Measurements from ENCODE around the gene PDE6C.

PDE6C gene

GRCh38 chr10:93702210-93703001 is 90.1 kb downstream of the PDE6C start, which contains the start of gene FRA10AC1:
Gene FRA10AC1 (minus strand): TSS chr10:93702592. CDS start chr10:93700106, 2,486 bp downstream.
- no peaks in the 10 kb centered on the region for H3K27me3 ChIP-seq (ENCODE audit: control insufficient read depth, insufficient read depth, low read length)
- H3K4me1 ChIP-seq (ENCODE audit: control insufficient read depth, insufficient read depth, low read length): peaks cover 15% of the 10 kb centered on the region; the same call in 1 of the 2 replicates
- peak within 1 kb of the TSS; percentile 77 for H3K4me3 ChIP-seq (ENCODE audit: low read depth, low read length)
- H3K9me3 ChIP-seq (ENCODE audit: control insufficient read depth, insufficient read depth, low read depth, low read length): no peaks in the 10 kb centered on the region
- peaks cover 19% of the 10 kb centered on the region for H3K36me3 ChIP-seq (ENCODE audit: control insufficient read depth, insufficient read depth, low read length)
- peak within 1 kb of the TSS; percentile 82 for H3K9ac ChIP-seq (ENCODE audit: low read length)
- H3K27ac ChIP-seq (ENCODE audit: low read depth, low read length): peak within 1 kb of the TSS; percentile 40; the same call in 1 of the 2 replicates

GRCh38 chr10:93703066-93703465 is 90.7 kb downstream of the PDE6C start:
- Histone ChIP-seq H3K36me3 (ENCODE audit: control insufficient read depth, insufficient read depth, low read length) (peaks cover 16% of the 10 kb centered on the region), H3K27me3 (ENCODE audit: control insufficient read depth, insufficient read depth, low read length) (no peaks in the 10 kb centered on the region), H3K4me1 (ENCODE audit: control insufficient read depth, insufficient read depth, low read length) (peaks cover 15% of the 10 kb centered on the region; the same call in 1 of the 2 replicates), H3K9me3 (ENCODE audit: control insufficient read depth, insufficient read depth, low read depth, low read length) (no peaks in the 10 kb centered on the region), H3K4me3 (ENCODE audit: low read depth, low read length) (peak overlapping the region; percentile 77), H3K27ac (ENCODE audit: low read depth, low read length) (no peak overlapping the region), H3K9ac (ENCODE audit: low read length) (peak overlapping the region; percentile 69)

- no peak overlapping the region for H3K4me3 ChIP-seq (ENCODE audit: low read depth, low read length)
- H3K27ac ChIP-seq (ENCODE audit: low read depth, low read length): no peak overlapping the region
Measured at GRCh38 chr10:93703841-93704240, 91.5 kb downstream of the PDE6C start.

GRCh38 chr10:93704451-93704850 is 92.1 kb downstream of the PDE6C start:
- no peak overlapping the region for H3K9ac ChIP-seq (ENCODE audit: low read length)
- no peaks in the 10 kb centered on the region for H3K9me3 ChIP-seq (ENCODE audit: control insufficient read depth, insufficient read depth, low read depth, low read length)
- no peaks in the 10 kb centered on the region for H3K27me3 ChIP-seq (ENCODE audit: control insufficient read depth, insufficient read depth, low read length)
- peaks cover 2% of the 10 kb centered on the region for H3K36me3 ChIP-seq (ENCODE audit: control insufficient read depth, insufficient read depth, low read length)
- H3K4me3 ChIP-seq (ENCODE audit: low read depth, low read length): no peak overlapping the region
- H3K4me1 ChIP-seq (ENCODE audit: control insufficient read depth, insufficient read depth, low read length): peaks cover 15% of the 10 kb centered on the region; the same call in 1 of the 2 replicates
- no peak overlapping the region for H3K27ac ChIP-seq (ENCODE audit: low read depth, low read length)

More at GRCh38 chr10:93703841-93704240, 91.5 kb downstream of the PDE6C start:
- Histone ChIP-seq H3K9ac (ENCODE audit: low read length) (no peak overlapping the region), H3K27me3 (ENCODE audit: control insufficient read depth, insufficient read depth, low read length) (no peaks in the 10 kb centered on the region), H3K4me1 (ENCODE audit: control insufficient read depth, insufficient read depth, low read length) (peaks cover 15% of the 10 kb centered on the region; the same call in 1 of the 2 replicates), H3K36me3 (ENCODE audit: control insufficient read depth, insufficient read depth, low read length) (peaks cover 8% of the 10 kb centered on the region), H3K9me3 (ENCODE audit: control insufficient read depth, insufficient read depth, low read depth, low read length) (no peaks in the 10 kb centered on the region)

GRCh38 chr10:93707623-93708022 is 95.3 kb downstream of the PDE6C start:
- Histone ChIP-seq H3K9me3 (ENCODE audit: control insufficient read depth, insufficient read depth, low read depth, low read length) (no peaks in the 10 kb centered on the region), H3K9ac (ENCODE audit: low read length) (no peak overlapping the region), H3K27me3 (ENCODE audit: control insufficient read depth, insufficient read depth, low read length) (no peaks in the 10 kb centered on the region), H3K4me1 (ENCODE audit: control insufficient read depth, insufficient read depth, low read length) (no peaks in the 10 kb centered on the region), H3K4me3 (ENCODE audit: low read depth, low read length) (no peak overlapping the region), H3K27ac (ENCODE audit: low read depth, low read length) (no peak overlapping the region), H3K36me3 (ENCODE audit: control insufficient read depth, insufficient read depth, low read length) (no peaks in the 10 kb centered on the region)

- H3K9ac ChIP-seq (ENCODE audit: low read length): no peak overlapping the region
- no peaks in the 10 kb centered on the region for H3K27me3 ChIP-seq (ENCODE audit: control insufficient read depth, insufficient read depth, low read length)
Measured at GRCh38 chr10:93710333-93710909, 98.1 kb downstream of the PDE6C start.

GRCh38 chr10:93711891-93712290 is 99.6 kb downstream of the PDE6C start:
- Histone ChIP-seq H3K9me3 (ENCODE audit: control insufficient read depth, insufficient read depth, low read depth, low read length) (no peaks in the 10 kb centered on the region), H3K4me3 (ENCODE audit: low read depth, low read length) (no peak overlapping the region), H3K9ac (ENCODE audit: low read length) (no peak overlapping the region), H3K27me3 (ENCODE audit: control insufficient read depth, insufficient read depth, low read length) (no peaks in the 10 kb centered on the region), H3K4me1 (ENCODE audit: control insufficient read depth, insufficient read depth, low read length) (no peaks in the 10 kb centered on the region), H3K27ac (ENCODE audit: low read depth, low read length) (no peak overlapping the region), H3K36me3 (ENCODE audit: control insufficient read depth, insufficient read depth, low read length) (no peaks in the 10 kb centered on the region)

More at GRCh38 chr10:93710333-93710909, 98.1 kb downstream of the PDE6C start:
- H3K4me3 ChIP-seq (ENCODE audit: low read depth, low read length): no peak overlapping the region
- no peak overlapping the region for H3K27ac ChIP-seq (ENCODE audit: low read depth, low read length)
- no peaks in the 10 kb centered on the region for H3K9me3 ChIP-seq (ENCODE audit: control insufficient read depth, insufficient read depth, low read depth, low read length)
- H3K4me1 ChIP-seq (ENCODE audit: control insufficient read depth, insufficient read depth, low read length): no peaks in the 10 kb centered on the region
- no peaks in the 10 kb centered on the region for H3K36me3 ChIP-seq (ENCODE audit: control insufficient read depth, insufficient read depth, low read length)

GRCh38 chr10:93712593-93712992 is 100.3 kb downstream of the PDE6C start:
- no peak overlapping the region for H3K9ac ChIP-seq (ENCODE audit: low read length)
- no peaks in the 10 kb centered on the region for H3K9me3 ChIP-seq (ENCODE audit: control insufficient read depth, insufficient read depth, low read depth, low read length)

GRCh38 chr10:93715345-93715744 is 103.0 kb downstream of the PDE6C start:
- Histone ChIP-seq H3K27ac (ENCODE audit: low read depth, low read length) (no peak overlapping the region), H3K36me3 (ENCODE audit: control insufficient read depth, insufficient read depth, low read length) (no peaks in the 10 kb centered on the region), H3K9me3 (ENCODE audit: control insufficient read depth, insufficient read depth, low read depth, low read length) (no peaks in the 10 kb centered on the region), H3K9ac (ENCODE audit: low read length) (no peak overlapping the region), H3K27me3 (ENCODE audit: control insufficient read depth, insufficient read depth, low read length) (no peaks in the 10 kb centered on the region), H3K4me1 (ENCODE audit: control insufficient read depth, insufficient read depth, low read length) (peaks cover 15% of the 10 kb centered on the region), H3K4me3 (ENCODE audit: low read depth, low read length) (no peak overlapping the region)

More at GRCh38 chr10:93712593-93712992, 100.3 kb downstream of the PDE6C start:
- Histone ChIP-seq H3K27ac (ENCODE audit: low read depth, low read length) (no peak overlapping the region), H3K36me3 (ENCODE audit: control insufficient read depth, insufficient read depth, low read length) (no peaks in the 10 kb centered on the region), H3K4me1 (ENCODE audit: control insufficient read depth, insufficient read depth, low read length) (no peaks in the 10 kb centered on the region), H3K4me3 (ENCODE audit: low read depth, low read length) (no peak overlapping the region), H3K27me3 (ENCODE audit: control insufficient read depth, insufficient read depth, low read length) (no peaks in the 10 kb centered on the region)

Measured in HUES6 (cell line).